Uterus (tissue), 2 donors: Measurements from ENCODE around the gene ZNF600.

Experiments used
- POLR2A ChIP-seq, 2 donors: fragments of 450-650 bp; IDR thresholded peaks; one replicate each; pipeline ENCODE4 v1.6.1; 2016; ENCODE audit warnings: antibody characterized with exemption in 2 of 2, mild to moderate bottlenecking in 1 of 2, moderate library complexity in 1 of 2
- TF ChIP-seq, protein P1 (sequence below), 4 experiments: fragments of 200-600 bp in 2 of 4; fragments of 450-650 bp in 2 of 4; sonication (generic) in 2 of 4; IDR thresholded peaks; one replicate each; pipeline ENCODE4 v1.5.1; 2016 to 2019; ENCODE audit warnings: antibody characterized with exemption in 4 of 4, mild to moderate bottlenecking in 2 of 4, moderate library complexity in 1 of 4

- no peak for TF ChIP-seq POLR2A (IDR thresholded peaks at IDR 0.05)
- TF ChIP-seq, protein P1, sequence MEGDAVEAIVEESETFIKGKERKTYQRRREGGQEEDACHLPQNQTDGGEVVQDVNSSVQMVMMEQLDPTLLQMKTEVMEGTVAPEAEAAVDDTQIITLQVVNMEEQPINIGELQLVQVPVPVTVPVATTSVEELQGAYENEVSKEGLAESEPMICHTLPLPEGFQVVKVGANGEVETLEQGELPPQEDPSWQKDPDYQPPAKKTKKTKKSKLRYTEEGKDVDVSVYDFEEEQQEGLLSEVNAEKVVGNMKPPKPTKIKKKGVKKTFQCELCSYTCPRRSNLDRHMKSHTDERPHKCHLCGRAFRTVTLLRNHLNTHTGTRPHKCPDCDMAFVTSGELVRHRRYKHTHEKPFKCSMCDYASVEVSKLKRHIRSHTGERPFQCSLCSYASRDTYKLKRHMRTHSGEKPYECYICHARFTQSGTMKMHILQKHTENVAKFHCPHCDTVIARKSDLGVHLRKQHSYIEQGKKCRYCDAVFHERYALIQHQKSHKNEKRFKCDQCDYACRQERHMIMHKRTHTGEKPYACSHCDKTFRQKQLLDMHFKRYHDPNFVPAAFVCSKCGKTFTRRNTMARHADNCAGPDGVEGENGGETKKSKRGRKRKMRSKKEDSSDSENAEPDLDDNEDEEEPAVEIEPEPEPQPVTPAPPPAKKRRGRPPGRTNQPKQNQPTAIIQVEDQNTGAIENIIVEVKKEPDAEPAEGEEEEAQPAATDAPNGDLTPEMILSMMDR (IDR thresholded peaks at IDR 0.05) = no peak
Observed at GRCh38 chr19:52786078-52786463, 520 bp downstream of the ZNF600 start.
